GM18498 (cell line): ENCODE data around the gene GPR180.
A peak's percentile ranks its signal among the peaks of the same experiment; 100 is the strongest.

Experiments used
- ATAC-seq: cut with Tn5 transposase; IDR thresholded peaks from one replicate; pipeline ENCODE4 v1.9.1; 2021; ENCODE audit warnings: mild to moderate bottlenecking, moderate library complexity; ENCODE audit not compliant: unreplicated experiment

The GPR180 gene

GRCh38 chr13:94640721-94641120 lies 39.1 kb downstream of the GPR180 start:
- ATAC-seq: no peak

GRCh38 chr13:94641409-94641941 lies 39.8 kb downstream of the GPR180 start:
- ATAC-seq: no peak

- ATAC-seq: peak; percentile 74
Measured at GRCh38 chr13:94646904-94647303, 45.2 kb downstream of the GPR180 start.

GRCh38 chr13:94656176-94656575 lies 54.5 kb downstream of the GPR180 start:
- peak; percentile 6 for ATAC-seq

GRCh38 chr13:94656766-94657165 lies 55.1 kb downstream of the GPR180 start:
- ATAC-seq: peak; percentile 95

- ATAC-seq: peak; percentile 33
Measured at GRCh38 chr13:94657167-94657566, 55.5 kb downstream of the GPR180 start.

- ATAC-seq: no peak
Measured at GRCh38 chr13:94658926-94659597, 57.4 kb downstream of the GPR180 start.

GRCh38 chr13:94659598-94659946 lies 57.9 kb downstream of the GPR180 start:
- no peak for ATAC-seq

GRCh38 chr13:94660695-94661326 lies 59.2 kb downstream of the GPR180 start:
- ATAC-seq: no peak

- ATAC-seq: no peak
Measured at GRCh38 chr13:94661406-94661805, 59.7 kb downstream of the GPR180 start.

- no peak for ATAC-seq
Measured at GRCh38 chr13:94662274-94662945, 60.8 kb downstream of the GPR180 start.

- no peak for ATAC-seq
Measured at GRCh38 chr13:94664889-94665288, 63.2 kb downstream of the GPR180 start.

- ATAC-seq: no peak
Measured at GRCh38 chr13:94666065-94666464, 64.4 kb downstream of the GPR180 start.

GRCh38 chr13:94667190-94667589 lies 65.5 kb downstream of the GPR180 start:
- no peak for ATAC-seq

- no peak for ATAC-seq
Measured at GRCh38 chr13:94672400-94672799, 70.7 kb downstream of the GPR180 start.

- ATAC-seq: no peak
Measured at GRCh38 chr13:94673851-94674250, 72.2 kb downstream of the GPR180 start.

GRCh38 chr13:94674609-94675348 lies 73.1 kb downstream of the GPR180 start:
- peak; percentile 61 for ATAC-seq

GRCh38 chr13:94677799-94678198 lies 76.1 kb downstream of the GPR180 start:
- no peak for ATAC-seq

- no peak for ATAC-seq
Measured at GRCh38 chr13:94678845-94679244, 77.2 kb downstream of the GPR180 start.

GRCh38 chr13:94679614-94680013 lies 78.0 kb downstream of the GPR180 start:
- ATAC-seq: no peak

GRCh38 chr13:94682229-94682628 lies 80.6 kb downstream of the GPR180 start:
- no peak for ATAC-seq
